GM23338 (cell line): ENCODE results near the gene TARBP1.

Source experiments
- CTCF ChIP-seq, 2 experiments: fragments of 200-600 bp in 1 of 2; sonication (generic) in 1 of 2; conservative IDR thresholded peaks; 2 replicates each; pipeline versions ENCODE4 v1.5.1 to v1.6.1; 2016 to 2017; ENCODE audit warnings: antibody characterized with exemption in 2 of 2, low read depth in 2 of 2, mild to moderate bottlenecking in 2 of 2, moderate library complexity in 1 of 2
- EZH2 ChIP-seq: fragments of 200-600 bp; sonication (generic); IDR thresholded peaks from one replicate; pipeline ENCODE4 v1.8.0; 2017; ENCODE audit warnings: antibody characterized with exemption, mild to moderate bottlenecking, low read depth; ENCODE audit not compliant: unreplicated experiment
- EZH2phosphoT487 ChIP-seq: fragments of 200-600 bp; sonication (generic); IDR thresholded peaks from one replicate; pipeline ENCODE4 v1.8.1; 2018; ENCODE audit warnings: antibody characterized with exemption; ENCODE audit not compliant: unreplicated experiment
- JUNB ChIP-seq: IDR thresholded peaks from one replicate; pipeline ENCODE4 v1.6.1; 2016; ENCODE audit warnings: antibody characterized with exemption; ENCODE audit not compliant: unreplicated experiment
- POLR2AphosphoS5 ChIP-seq: IDR thresholded peaks from 2 replicates; pipeline ENCODE4 v1.6.1; 2016; ENCODE audit warnings: antibody characterized with exemption, low read depth

- TF ChIP-seq EZH2phosphoT487 = no peak
- no peak for TF ChIP-seq CTCF (conservative IDR thresholded peaks at IDR 0.05; ENCODE audit: low read depth in 2 of 2)
- no peak for TF ChIP-seq EZH2
- TF ChIP-seq POLR2AphosphoS5 = no peak
- TF ChIP-seq JUNB = no peak
Measured at GRCh38 chr1:234369033-234369430, 109.9 kb downstream of the TARBP1 start.
